GM12872 (cell line): Measurements from ENCODE around the gene PPP2R5C.

ENCODE experiments used
- TF ChIP-seq, protein P1 (sequence below): IDR thresholded peaks from 3 replicates; pipeline ENCODE4 v1.5.1; 2011; ENCODE audit warnings: low read depth, mild to moderate bottlenecking, low read length, moderate library complexity; ENCODE audit not compliant: insufficient read depth

The PPP2R5C gene

DNA sequence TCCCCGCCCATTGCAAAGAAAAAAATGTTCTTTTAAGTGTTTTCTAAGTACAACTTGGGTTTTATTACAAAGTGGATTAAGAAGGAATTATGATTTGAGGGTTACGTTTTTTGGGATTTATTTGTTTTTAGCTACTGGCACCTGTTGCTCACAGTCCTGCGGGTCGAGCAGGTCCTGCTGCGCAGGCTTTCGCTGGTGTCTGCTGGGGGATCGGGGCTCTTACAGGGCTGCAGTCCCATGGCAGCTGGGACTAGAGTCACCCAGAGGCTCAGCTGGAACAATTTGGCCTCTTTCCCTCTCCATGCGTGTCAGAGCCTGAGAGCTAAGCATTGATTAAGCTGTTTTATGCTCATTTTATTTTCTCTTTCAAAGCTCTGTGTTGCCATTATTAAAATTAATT lies 147.3 kb downstream of the PPP2R5C start:
- TF ChIP-seq, protein P1, sequence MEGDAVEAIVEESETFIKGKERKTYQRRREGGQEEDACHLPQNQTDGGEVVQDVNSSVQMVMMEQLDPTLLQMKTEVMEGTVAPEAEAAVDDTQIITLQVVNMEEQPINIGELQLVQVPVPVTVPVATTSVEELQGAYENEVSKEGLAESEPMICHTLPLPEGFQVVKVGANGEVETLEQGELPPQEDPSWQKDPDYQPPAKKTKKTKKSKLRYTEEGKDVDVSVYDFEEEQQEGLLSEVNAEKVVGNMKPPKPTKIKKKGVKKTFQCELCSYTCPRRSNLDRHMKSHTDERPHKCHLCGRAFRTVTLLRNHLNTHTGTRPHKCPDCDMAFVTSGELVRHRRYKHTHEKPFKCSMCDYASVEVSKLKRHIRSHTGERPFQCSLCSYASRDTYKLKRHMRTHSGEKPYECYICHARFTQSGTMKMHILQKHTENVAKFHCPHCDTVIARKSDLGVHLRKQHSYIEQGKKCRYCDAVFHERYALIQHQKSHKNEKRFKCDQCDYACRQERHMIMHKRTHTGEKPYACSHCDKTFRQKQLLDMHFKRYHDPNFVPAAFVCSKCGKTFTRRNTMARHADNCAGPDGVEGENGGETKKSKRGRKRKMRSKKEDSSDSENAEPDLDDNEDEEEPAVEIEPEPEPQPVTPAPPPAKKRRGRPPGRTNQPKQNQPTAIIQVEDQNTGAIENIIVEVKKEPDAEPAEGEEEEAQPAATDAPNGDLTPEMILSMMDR: no peak

DNA sequence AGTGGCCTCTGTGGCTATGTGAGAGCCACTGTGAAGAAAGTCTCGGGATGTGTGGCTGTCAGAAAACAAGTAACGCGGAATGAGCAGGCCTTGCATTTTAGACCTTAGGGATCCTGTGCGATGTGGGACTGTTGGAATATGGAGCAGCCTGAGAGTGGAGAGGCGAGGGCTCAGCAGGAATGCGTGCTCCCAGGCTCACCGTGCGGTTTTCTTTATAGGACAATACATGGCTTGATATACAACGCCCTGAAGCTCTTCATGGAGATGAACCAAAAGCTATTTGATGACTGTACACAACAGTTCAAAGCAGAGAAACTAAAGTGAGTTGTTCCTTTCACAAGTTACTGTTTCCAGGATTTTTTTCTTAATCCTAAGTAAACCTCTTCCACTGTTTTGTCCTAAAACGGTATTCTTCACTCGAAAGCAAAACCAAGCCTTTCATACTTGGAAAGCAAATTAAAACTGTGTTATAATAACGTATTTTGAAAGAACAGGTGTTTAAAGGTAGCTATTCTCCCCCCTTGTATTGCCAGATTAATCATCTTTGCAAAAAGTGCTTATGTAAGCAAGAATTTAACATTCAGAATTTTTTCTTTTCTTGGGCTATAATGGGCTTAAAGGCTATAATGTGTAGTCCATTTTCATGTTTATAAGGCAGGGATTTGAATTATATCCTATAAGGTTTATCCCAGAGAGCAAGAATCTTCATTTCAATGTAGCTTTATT lies 148.0 kb downstream of the PPP2R5C start:
- TF ChIP-seq, protein P1: no peak

DNA sequence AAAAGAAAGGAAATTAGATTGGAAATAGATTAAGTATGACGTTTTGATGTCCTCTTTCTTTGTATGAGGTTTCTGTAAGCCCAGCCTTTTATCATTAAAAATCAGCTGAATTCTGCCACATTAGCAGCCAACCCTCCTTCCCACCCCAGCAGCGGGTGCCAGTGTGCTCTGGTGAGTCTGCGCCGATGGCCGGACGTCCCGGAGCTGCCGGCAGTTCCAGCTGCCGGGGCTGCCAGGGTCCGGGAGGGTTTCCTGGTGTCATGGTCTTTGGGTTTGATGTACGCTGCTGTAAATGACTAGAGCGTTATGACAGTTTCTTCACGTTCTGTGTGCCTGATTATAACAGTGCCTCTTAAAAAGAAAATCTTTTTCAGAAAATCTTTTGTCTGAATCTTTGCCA lies 151.3 kb downstream of the PPP2R5C start:
- TF ChIP-seq, protein P1: no peak

- TF ChIP-seq, protein P1: no peak
Measured at GRCh38 chr14:101914083-101914482, 152.6 kb downstream of the PPP2R5C start.

DNA sequence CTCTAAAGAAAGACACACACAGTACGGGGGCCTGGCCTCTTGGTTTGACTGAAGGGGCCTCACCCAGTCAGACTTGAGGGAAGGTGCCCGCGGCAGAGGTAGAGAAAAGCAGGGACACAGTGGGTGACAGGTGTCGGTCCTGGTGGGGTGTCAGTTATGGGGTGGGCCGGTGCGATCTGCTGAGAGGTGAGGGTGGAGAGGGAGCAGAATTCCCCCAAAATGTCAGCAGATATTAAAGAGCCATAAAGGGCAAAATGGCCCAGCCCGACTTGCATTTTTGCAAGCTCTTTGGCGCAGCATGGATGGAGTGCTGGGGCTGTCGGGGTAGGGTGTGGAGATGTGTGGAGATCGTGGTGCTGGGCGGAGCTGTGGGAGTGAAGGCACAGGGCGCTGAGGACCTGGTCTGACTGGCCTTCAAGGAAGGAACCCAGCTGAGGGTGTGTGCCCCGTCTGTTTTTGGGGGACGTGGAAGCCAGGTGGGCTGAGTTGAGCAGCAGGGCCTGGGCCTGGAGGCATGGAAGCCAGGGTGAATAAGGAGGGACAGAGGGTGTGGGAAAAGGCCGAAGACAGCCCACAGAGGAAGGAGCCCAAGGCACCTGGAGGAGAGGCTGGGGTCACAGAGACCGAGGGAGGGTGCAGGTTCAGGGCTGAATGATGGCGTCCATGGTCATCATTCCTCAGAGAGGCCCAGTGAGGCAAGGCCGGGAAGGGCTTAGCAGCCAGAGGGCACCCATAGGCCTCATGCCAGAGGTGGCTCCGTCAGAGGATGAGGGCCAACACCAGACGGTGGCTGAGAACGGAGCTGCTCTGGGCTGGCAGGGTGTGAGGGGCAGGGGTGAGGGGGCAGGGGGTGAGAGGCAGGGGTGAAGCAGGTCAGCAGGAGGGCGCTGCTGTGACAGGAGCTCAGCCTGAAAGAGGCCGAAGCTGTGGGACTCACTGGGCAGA lies 154.6 kb downstream of the PPP2R5C start:
- TF ChIP-seq, protein P1: no peak

GRCh38 chr14:101916816-101917412 lies 155.4 kb downstream of the PPP2R5C start:
- TF ChIP-seq, protein P1: no peak

GRCh38 chr14:101917413-101918017 lies 156.0 kb downstream of the PPP2R5C start:
- TF ChIP-seq, protein P1: no peak
